ENCODE results near the gene DNAH17.

Gene DNAH17

DNA sequence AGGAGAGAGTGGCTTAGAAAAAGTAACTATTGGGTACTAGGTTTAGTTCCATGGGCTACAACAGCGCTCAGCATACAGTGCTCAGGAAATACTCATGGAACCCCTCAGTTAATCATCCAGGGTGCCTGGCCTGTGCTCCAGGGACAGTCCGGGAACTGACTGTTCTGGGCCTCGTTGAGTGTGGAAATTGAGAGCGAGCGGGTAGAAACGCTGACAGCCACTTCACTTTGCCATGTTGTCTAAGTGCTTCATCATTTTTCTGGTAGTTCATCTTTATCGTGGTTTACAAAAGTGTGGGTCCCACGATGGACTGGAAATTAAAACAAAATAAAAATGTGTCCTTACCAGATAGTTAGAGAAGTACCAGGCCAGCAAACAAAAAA is 31.6 kb upstream of the DNAH17 start:
- Histone ChIP-seq H4K20me1 (ENCODE audit: control insufficient read depth, insufficient read depth, low read depth, low read length) (no peaks in the 10 kb centered on the region), H3K9me2 (replicated peaks; ENCODE audit: control insufficient read depth, low read length) (no peaks in the 10 kb centered on the region), H3K27me3 (ENCODE audit: control insufficient read depth, low read length) (0 out of 2 replicates have a peak, but pooled peaks cover 5% of the 10 kb centered on the region), H3K4me2 (ENCODE audit: low read length) (no peak overlapping the region), H3K9me3 (ENCODE audit: control insufficient read depth, insufficient read depth, low read length) (no peaks in the 10 kb centered on the region), H3F3A (ENCODE audit: control insufficient read depth, insufficient read depth) (no peaks in the 10 kb centered on the region), H3K36me3 (ENCODE audit: control insufficient read depth, low read length) (no peaks in the 10 kb centered on the region), H3K4me3 (ENCODE audit: low read length) (no peak overlapping the region), H3K27ac (ENCODE audit: low read depth, low read length) (no peak overlapping the region), H3K79me2 (ENCODE audit: control insufficient read depth, low read length) (no peaks in the 10 kb centered on the region), H3K4me1 (ENCODE audit: control insufficient read depth, low read length) (no peaks in the 10 kb centered on the region)
- TF ChIP-seq, protein P1, sequence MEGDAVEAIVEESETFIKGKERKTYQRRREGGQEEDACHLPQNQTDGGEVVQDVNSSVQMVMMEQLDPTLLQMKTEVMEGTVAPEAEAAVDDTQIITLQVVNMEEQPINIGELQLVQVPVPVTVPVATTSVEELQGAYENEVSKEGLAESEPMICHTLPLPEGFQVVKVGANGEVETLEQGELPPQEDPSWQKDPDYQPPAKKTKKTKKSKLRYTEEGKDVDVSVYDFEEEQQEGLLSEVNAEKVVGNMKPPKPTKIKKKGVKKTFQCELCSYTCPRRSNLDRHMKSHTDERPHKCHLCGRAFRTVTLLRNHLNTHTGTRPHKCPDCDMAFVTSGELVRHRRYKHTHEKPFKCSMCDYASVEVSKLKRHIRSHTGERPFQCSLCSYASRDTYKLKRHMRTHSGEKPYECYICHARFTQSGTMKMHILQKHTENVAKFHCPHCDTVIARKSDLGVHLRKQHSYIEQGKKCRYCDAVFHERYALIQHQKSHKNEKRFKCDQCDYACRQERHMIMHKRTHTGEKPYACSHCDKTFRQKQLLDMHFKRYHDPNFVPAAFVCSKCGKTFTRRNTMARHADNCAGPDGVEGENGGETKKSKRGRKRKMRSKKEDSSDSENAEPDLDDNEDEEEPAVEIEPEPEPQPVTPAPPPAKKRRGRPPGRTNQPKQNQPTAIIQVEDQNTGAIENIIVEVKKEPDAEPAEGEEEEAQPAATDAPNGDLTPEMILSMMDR (IDR thresholded peaks at IDR 0.05; ENCODE audit: low read depth, low read length, poor library complexity, severe bottlenecking): no peak
- TF ChIP-seq EZH2phosphoT487 (IDR thresholded peaks at IDR 0.05; ENCODE audit: borderline replicate concordance, low read length): no peak

DNA sequence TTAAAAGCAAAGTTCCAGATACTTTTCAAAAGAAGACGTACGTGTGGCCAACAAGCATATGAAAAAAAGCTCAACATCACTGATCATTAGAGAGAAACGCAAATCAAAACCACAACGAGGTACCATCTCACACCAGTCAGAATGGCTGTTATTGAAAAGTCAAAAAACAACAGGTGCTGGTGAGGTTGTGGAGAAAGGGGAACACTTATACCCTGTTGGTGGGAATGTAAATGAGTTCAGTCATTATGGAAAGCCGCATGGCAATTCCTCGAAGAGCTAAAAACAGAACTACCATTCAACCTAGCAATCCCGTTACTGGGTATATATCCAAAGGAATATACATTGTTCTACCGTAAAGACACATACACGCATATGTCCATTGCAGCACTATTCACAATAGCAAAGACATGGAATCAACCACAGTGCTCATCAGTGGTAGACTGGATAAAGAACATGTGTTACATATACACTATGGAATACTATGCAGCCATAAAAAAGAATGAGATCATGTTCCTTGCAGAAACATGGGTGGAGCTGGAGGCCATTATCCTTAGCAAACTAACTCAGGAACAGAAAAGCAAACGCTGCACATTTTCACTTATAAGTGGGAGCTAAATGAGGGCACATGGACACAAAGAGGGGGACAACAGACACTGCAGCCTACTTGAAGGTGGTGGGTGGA is 31.1 kb upstream of the DNAH17 start:
- Histone ChIP-seq H3K4me1 (ENCODE audit: control insufficient read depth, low read length) (no peaks in the 10 kb centered on the region), H3K4me3 (ENCODE audit: low read length) (no peak overlapping the region), H3K27ac (ENCODE audit: low read depth, low read length) (no peak overlapping the region), H4K20me1 (ENCODE audit: control insufficient read depth, insufficient read depth, low read depth, low read length) (no peaks in the 10 kb centered on the region), H3K27me3 (ENCODE audit: control insufficient read depth, low read length) (0 out of 2 replicates have a peak, but pooled peaks cover 5% of the 10 kb centered on the region), H3K9me2 (replicated peaks; ENCODE audit: control insufficient read depth, low read length) (no peaks in the 10 kb centered on the region), H3K36me3 (ENCODE audit: control insufficient read depth, low read length) (no peaks in the 10 kb centered on the region), H3K79me2 (ENCODE audit: control insufficient read depth, low read length) (no peaks in the 10 kb centered on the region), H3F3A (ENCODE audit: control insufficient read depth, insufficient read depth) (no peaks in the 10 kb centered on the region), H3K4me2 (ENCODE audit: low read length) (no peak overlapping the region), H3K9me3 (ENCODE audit: control insufficient read depth, insufficient read depth, low read length) (no peaks in the 10 kb centered on the region)
- TF ChIP-seq, protein P1 (IDR thresholded peaks at IDR 0.05; ENCODE audit: low read depth, low read length, poor library complexity, severe bottlenecking): no peak
- TF ChIP-seq EZH2phosphoT487 (IDR thresholded peaks at IDR 0.05; ENCODE audit: borderline replicate concordance, low read length): no peak

DNA sequence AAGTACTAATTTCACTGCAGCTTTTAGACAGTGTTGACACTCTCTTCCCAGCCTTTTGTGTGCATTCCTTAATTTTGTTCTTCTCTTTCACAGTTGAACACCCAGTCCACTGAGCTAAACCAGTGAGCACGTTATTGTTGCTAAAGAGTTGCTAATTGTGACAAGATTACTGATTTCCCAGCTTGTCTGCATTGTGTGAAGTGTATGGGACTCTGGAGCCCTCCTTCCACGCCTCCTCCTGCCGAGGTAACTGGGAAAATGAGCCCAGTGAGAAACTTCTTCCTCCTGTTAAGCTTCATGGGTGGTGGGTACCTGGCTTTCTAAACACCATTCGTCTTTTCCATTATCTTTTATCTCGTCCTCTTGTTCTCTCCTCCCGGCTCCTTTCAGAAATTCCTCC is 29.8 kb upstream of the DNAH17 start:
- Histone ChIP-seq H3K4me1 (ENCODE audit: control insufficient read depth, low read length) (no peaks in the 10 kb centered on the region), H3K9me2 (replicated peaks; ENCODE audit: control insufficient read depth, low read length) (no peaks in the 10 kb centered on the region), H3K27me3 (ENCODE audit: control insufficient read depth, low read length) (0 out of 2 replicates have a peak, but pooled peaks cover 5% of the 10 kb centered on the region), H3K4me2 (ENCODE audit: low read length) (no peak overlapping the region), H4K20me1 (ENCODE audit: control insufficient read depth, insufficient read depth, low read depth, low read length) (no peaks in the 10 kb centered on the region), H3K27ac (ENCODE audit: low read depth, low read length) (no peak overlapping the region), H3K4me3 (ENCODE audit: low read length) (no peak overlapping the region), H3K36me3 (ENCODE audit: control insufficient read depth, low read length) (no peaks in the 10 kb centered on the region), H3F3A (ENCODE audit: control insufficient read depth, insufficient read depth) (no peaks in the 10 kb centered on the region), H3K9me3 (ENCODE audit: control insufficient read depth, insufficient read depth, low read length) (no peaks in the 10 kb centered on the region), H3K79me2 (ENCODE audit: control insufficient read depth, low read length) (no peaks in the 10 kb centered on the region)
- no peak for TF ChIP-seq EZH2phosphoT487 (IDR thresholded peaks at IDR 0.05; ENCODE audit: borderline replicate concordance, low read length)
- TF ChIP-seq, protein P1 (IDR thresholded peaks at IDR 0.05; ENCODE audit: low read depth, low read length, poor library complexity, severe bottlenecking): no peak

All from DOHH2 (cell line).